H1 (cell line): ENCODE measurements around the gene DUOX1. TPM values are rescaled to one million over a fixed set of nuclear protein-coding genes. Genes with fewer than 3 reads are reported as not detected.

ENCODE experiments used
- CTCF ChIA-PET: fragments of 300-600 bp; sonication (Branson Sonifier 250); formaldehyde crosslinking; loops from one replicate; lab custom pipeline; 2021; ENCODE audit not compliant: partially characterized antibody; lab: Charles Lee
- POLR2A ChIA-PET: fragments of 300-600 bp; sonication (Branson Sonifier 250); formaldehyde crosslinking; loops from one replicate; lab custom pipeline; 2021; ENCODE audit warnings: inconsistent platforms; ENCODE audit not compliant: partially characterized antibody; lab: Charles Lee
- DNase-seq, 2 experiments: peaks; one replicate each; pipeline versions ENCODE4 v3.0.0 to v3.0.0-alpha.2; 2010 to 2022; ENCODE audit warnings: low spot score in 2 of 2, low read depth in 1 of 2, mixed read lengths in 1 of 2
- FAIRE-seq: peaks from 2 replicates; lab custom pipeline; 2011; peaks lifted over from hg19 to GRCh38; lab: Jason Lieb, UNC
- H2AFZ ChIP-seq: 2 replicates; pipeline ENCODE4 v1.8.1; 2012; ENCODE audit warnings: low read length, inconsistent platforms
- H2AK5ac ChIP-seq: 2 replicates; pipeline ENCODE4 v1.6.1; 2013; ENCODE audit warnings: low read depth, low read length
- H2BK120ac ChIP-seq: replicated peaks from 2 replicates; pipeline ENCODE3; 2013; ENCODE audit warnings: low read depth, low read length, inconsistent platforms
- H2BK12ac ChIP-seq: 2 replicates; pipeline ENCODE4 v1.6.1; 2013; ENCODE audit warnings: low read depth, low read length
- H2BK15ac ChIP-seq: 2 replicates; pipeline ENCODE4 v1.6.1; 2013; ENCODE audit warnings: low read length
- H2BK20ac ChIP-seq: 2 replicates; pipeline ENCODE4 v1.6.1; 2013; ENCODE audit warnings: low read length
- H2BK5ac ChIP-seq: 2 replicates; pipeline ENCODE4 v1.6.1; 2013; ENCODE audit warnings: low read depth, low read length
- H3K14ac ChIP-seq: 2 replicates; pipeline ENCODE4 v1.6.1; 2013; ENCODE audit warnings: inconsistent platforms; ENCODE audit not compliant: insufficient read length
- H3K18ac ChIP-seq: 2 replicates; pipeline ENCODE4 v1.6.1; 2013; ENCODE audit warnings: low read length; ENCODE audit errors: extremely low read depth
- H3K23ac ChIP-seq: 2 replicates; pipeline ENCODE4 v1.6.1; 2013; ENCODE audit warnings: inconsistent platforms; ENCODE audit not compliant: insufficient read length
- H3K23me2 ChIP-seq: 2 replicates; pipeline ENCODE4 v1.6.1; 2013; ENCODE audit warnings: low read depth, low read length
- H3K27ac ChIP-seq: 2 replicates; pipeline ENCODE4 v1.6.1; 2011; ENCODE audit warnings: low read depth, low read length, inconsistent platforms
- H3K27me3 ChIP-seq, 4 experiments: replicated peaks in 1 of 4; 1 replicate in 1 of 4; 2 replicates in 3 of 4; pipeline versions ENCODE4 v1.6.1 to v1.8.1; 2011 to 2013; ENCODE audit warnings: low read length in 3 of 4, mild to moderate bottlenecking in 3 of 4, inconsistent platforms in 2 of 4, mixed read lengths in 2 of 4, moderate library complexity in 1 of 4; ENCODE audit not compliant: control insufficient read depth in 3 of 4, insufficient read depth in 3 of 4; ENCODE audit errors: extremely low read depth in 1 of 4
- H3K36me3 ChIP-seq, 4 experiments: 2 replicates each; pipeline versions ENCODE4 v1.6.1 to v1.8.1; 2011 to 2013; ENCODE audit warnings: mild to moderate bottlenecking in 4 of 4, low read length in 3 of 4, moderate library complexity in 2 of 4, control low read depth in 1 of 4, inconsistent platforms in 1 of 4; ENCODE audit not compliant: insufficient read depth in 4 of 4, control insufficient read depth in 2 of 4
- H3K4ac ChIP-seq: replicated peaks from 2 replicates; pipeline ENCODE3; 2013; ENCODE audit warnings: low read length, low read depth, mixed read lengths, inconsistent platforms; ENCODE audit not compliant: insufficient read length
- H3K4me1 ChIP-seq, 4 experiments: replicated peaks in 1 of 4; 1 replicate in 1 of 4; 2 replicates in 3 of 4; pipeline versions ENCODE4 v1.6.1 to v1.8.1; 2011 to 2013; ENCODE audit warnings: low read length in 3 of 4, inconsistent platforms in 2 of 4, mixed read lengths in 1 of 4; ENCODE audit not compliant: insufficient read depth in 4 of 4, control insufficient read depth in 3 of 4
- H3K4me2 ChIP-seq, 2 experiments: 2 replicates each; pipeline versions ENCODE4 v1.6.1 to v1.8.1; 2011 to 2013; ENCODE audit warnings: low read depth in 2 of 2, low read length in 2 of 2, control low read depth in 1 of 2, inconsistent platforms in 1 of 2, mild to moderate bottlenecking in 1 of 2; ENCODE audit not compliant: insufficient read depth in 1 of 2
- H3K4me3 ChIP-seq, 4 experiments: fragments of 200-600, 300-600 bp in 1 of 4; sonication (generic), shearing (Covaris generic), sonication (Bioruptor Twin) in 1 of 4; 2 replicates each; pipeline versions ENCODE4 v1.5.1 to v1.8.1; 2011 to 2016; ENCODE audit warnings: low read length in 4 of 4, low read depth in 3 of 4, control low read depth in 2 of 4, inconsistent platforms in 2 of 4, mild to moderate bottlenecking in 2 of 4, mixed read lengths in 1 of 4, moderate library complexity in 1 of 4; ENCODE audit not compliant: insufficient read depth in 2 of 4; ENCODE audit errors: extremely low read depth in 1 of 4
- H3K56ac ChIP-seq: replicated peaks from 2 replicates; pipeline ENCODE3; 2013; ENCODE audit warnings: low read depth, mild to moderate bottlenecking, mixed read lengths, low read length, inconsistent platforms; ENCODE audit not compliant: insufficient read length
- H3K79me1 ChIP-seq: 2 replicates; pipeline ENCODE4 v1.6.1; 2013; ENCODE audit warnings: low read depth, low read length, control low read depth
- H3K79me2 ChIP-seq, 2 experiments: 2 replicates each; pipeline versions ENCODE4 v1.6.1 to v1.8.1; 2012 to 2013; ENCODE audit warnings: low read length in 2 of 2, mild to moderate bottlenecking in 2 of 2, inconsistent platforms in 1 of 2; ENCODE audit not compliant: insufficient read depth in 2 of 2, control insufficient read depth in 1 of 2
- H3K9ac ChIP-seq, 4 experiments: replicated peaks in 1 of 4; 1 replicate in 1 of 4; 2 replicates in 3 of 4; pipeline versions ENCODE4 v1.6.1 to v1.8.1; 2011 to 2013; ENCODE audit warnings: low read depth in 3 of 4, low read length in 3 of 4, control low read depth in 2 of 4, mild to moderate bottlenecking in 2 of 4, moderate library complexity in 2 of 4, inconsistent platforms in 1 of 4; ENCODE audit errors: extremely low read depth in 1 of 4
- H3K9me3 ChIP-seq, 2 experiments: 2 replicates each; pipeline versions ENCODE4 v1.6.1 to v1.8.1; 2012 to 2013; ENCODE audit warnings: mild to moderate bottlenecking in 2 of 2, moderate library complexity in 2 of 2, control low read depth in 1 of 2, inconsistent platforms in 1 of 2, low read depth in 1 of 2, low read length in 1 of 2, mixed read lengths in 1 of 2; ENCODE audit not compliant: insufficient read depth in 2 of 2
- H4K20me1 ChIP-seq, 2 experiments: replicated peaks in 1 of 2; 2 replicates each; pipeline versions ENCODE3 to v1.8.1; 2011 to 2013; ENCODE audit warnings: inconsistent platforms in 2 of 2, low read length in 2 of 2, mild to moderate bottlenecking in 1 of 2; ENCODE audit not compliant: insufficient read depth in 2 of 2, control insufficient read depth in 1 of 2
- H4K5ac ChIP-seq: 2 replicates; pipeline ENCODE4 v1.6.1; 2013; ENCODE audit warnings: low read length, low read depth, mixed read lengths, inconsistent platforms; ENCODE audit not compliant: insufficient read length
- H4K8ac ChIP-seq: 2 replicates; pipeline ENCODE4 v1.8.0; 2013; ENCODE audit warnings: mild to moderate bottlenecking, moderate library complexity, low read length, inconsistent platforms; ENCODE audit not compliant: insufficient read depth; ENCODE audit errors: extremely low read depth
- H4K91ac ChIP-seq: replicated peaks from 2 replicates; pipeline ENCODE3; 2013; ENCODE audit warnings: low read length, mixed read lengths, inconsistent platforms; ENCODE audit not compliant: insufficient read length
- CEBPB ChIP-seq: IDR thresholded peaks from 2 replicates; pipeline ENCODE4 v1.6.1; 2012; ENCODE audit warnings: low read depth, low read length
- CHD2 ChIP-seq: IDR thresholded peaks from 2 replicates; pipeline ENCODE4 v1.6.1; 2012; ENCODE audit warnings: low read length, improper control_type of control experiment
- CTBP2 ChIP-seq: IDR thresholded peaks from 2 replicates; pipeline ENCODE4 v1.7.0; 2011; ENCODE audit warnings: borderline replicate concordance, mild to moderate bottlenecking, moderate library complexity, mixed read lengths, low read length; ENCODE audit not compliant: insufficient read depth, insufficient read length
- JUND ChIP-seq: IDR thresholded peaks from 2 replicates; pipeline ENCODE4 v1.6.1; 2011; ENCODE audit warnings: mild to moderate bottlenecking, improper control_type of control experiment, low read length
- KDM4A ChIP-seq: IDR thresholded peaks from one replicate; pipeline ENCODE4 v1.7.1; 2012; ENCODE audit warnings: low read depth, mild to moderate bottlenecking, moderate library complexity, low read length, inconsistent platforms; ENCODE audit not compliant: severe bottlenecking
- MAX ChIP-seq: IDR thresholded peaks from 2 replicates; pipeline ENCODE4 v1.6.1; 2012; ENCODE audit warnings: inconsistent platforms
- RBBP5 ChIP-seq: IDR thresholded peaks from 2 replicates; pipeline ENCODE4 v1.7.1; 2012; ENCODE audit warnings: low read depth, mild to moderate bottlenecking, inconsistent platforms, low read length, moderate library complexity, borderline replicate concordance
- SP1 ChIP-seq: IDR thresholded peaks from 2 replicates; pipeline ENCODE4 v1.6.1; 2011; ENCODE audit warnings: low read depth, low read length
- SP2 ChIP-seq: IDR thresholded peaks from 2 replicates; pipeline ENCODE4 v1.6.1; 2012; ENCODE audit warnings: mild to moderate bottlenecking, low read length, inconsistent platforms
- TAF7 ChIP-seq: optimal IDR thresholded peaks from 2 replicates; pipeline ENCODE3; 2011; ENCODE audit warnings: low read depth, mild to moderate bottlenecking, inconsistent platforms, low read length, moderate library complexity, borderline replicate concordance
- TCF12 ChIP-seq: IDR thresholded peaks from 2 replicates; pipeline ENCODE4 v1.6.1; 2011; ENCODE audit warnings: low read depth, mild to moderate bottlenecking, low read length
- ZNF274 ChIP-seq: IDR thresholded peaks from 2 replicates; pipeline ENCODE4 v1.7.0; 2012; ENCODE audit warnings: low read length, borderline replicate concordance; ENCODE audit errors: extremely low read depth
- WGBS, 2 experiments: shearing (Covaris generic) in 1 of 2; methylation state at CpG; one replicate each; pipeline versions ENCODE4 v1.1.6 to v1.1.7; 2013 to 2015; ENCODE audit warnings: low lambda C conversion rate in 2 of 2, mixed read lengths in 2 of 2, inconsistent platforms in 1 of 2, low coverage in 1 of 2, missing lambda C conversion rate in 1 of 2; ENCODE audit not compliant: insufficient replicate concordance in 2 of 2, insufficient coverage in 1 of 2, insufficient read length in 1 of 2; ENCODE audit errors: extremely low coverage in 1 of 2, missing lambda C conversion rate in 1 of 2; 5-methylcytosine and 5-hydroxymethylcytosine counted together
- polyA plus RNA-seq, 7 experiments: library from polyadenylated mRNA; depleted of rRNA in 3 of 7; stranded (reverse) in 5 of 7; unstranded in 2 of 7; fragments of >200 nt in 5 of 7; fragments of 200-250 nt in 2 of 7; gene quantifications; 1 replicate in 5 of 7; 2 replicates in 1 of 7; 4 replicates in 1 of 7; pipeline versions ENCODE4 v1.2.1 to v1.2.3, GENCODE V29; 2011 to 2013; ENCODE audit warnings: missing spikeins in 2 of 7, mixed read lengths in 2 of 7
- total RNA-seq: library from RNA; stranded (reverse); fragmentation: NEBNext Ultra II Directional; extraction: Animal tissue kit (Norgen Biotek cat#: 25700); gene quantifications from 2 replicates; pipeline ENCODE4 v1.2.1, GENCODE V29; 2021
- TF ChIP-seq, protein P1 (sequence below): IDR thresholded peaks from 2 replicates; pipeline ENCODE4 v1.6.1; 2011; ENCODE audit warnings: low read length, improper control_type of control experiment

The DUOX1 gene
- total and polyA plus RNA-seq, 2 of the 8 experiments (the other 6 are each of a cell fraction or from before 2014, with no cell fraction given), result 0.84 to 1.4 TPM

GRCh38 chr15:45168286-45168685, 38.5 kb downstream of the DUOX1 start:
- WGBS, 2 experiments, result 86% methylated on average over 4 of the region's 4 CpGs; no CpG with 5 or more reads in 1 of the 2 experiments
- CTCF ChIA-PET, result interaction anchor here (0.8 to 41.8 kb wide), 17 partner anchors 11 to 419 kb away, joined by 3 to 1117 read pairs (median 4); partner anchors contain the start of genes BLOC1S6 and SHF
- H3K79me2 ChIP-seq, result no peaks in the 10 kb centered on the region
- no peak for TF ChIP-seq TCF12
- TF ChIP-seq KDM4A, result no peak
- no peak for TF ChIP-seq SP1
- TF ChIP-seq CHD2, result no peak
- no peak for TF ChIP-seq RBBP5
- no peak for TF ChIP-seq CEBPB
- TF ChIP-seq, protein P1, sequence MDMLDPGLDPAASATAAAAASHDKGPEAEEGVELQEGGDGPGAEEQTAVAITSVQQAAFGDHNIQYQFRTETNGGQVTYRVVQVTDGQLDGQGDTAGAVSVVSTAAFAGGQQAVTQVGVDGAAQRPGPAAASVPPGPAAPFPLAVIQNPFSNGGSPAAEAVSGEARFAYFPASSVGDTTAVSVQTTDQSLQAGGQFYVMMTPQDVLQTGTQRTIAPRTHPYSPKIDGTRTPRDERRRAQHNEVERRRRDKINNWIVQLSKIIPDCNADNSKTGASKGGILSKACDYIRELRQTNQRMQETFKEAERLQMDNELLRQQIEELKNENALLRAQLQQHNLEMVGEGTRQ, result no peak
- TF ChIP-seq ZNF274, result no peak
- no peak for TF ChIP-seq CTBP2
- no peak for TF ChIP-seq TAF7
- TF ChIP-seq JUND, result no peak
- no peak for TF ChIP-seq SP2
- no peak for TF ChIP-seq MAX

More at GRCh38 chr15:45168286-45168685, 38.5 kb downstream of the DUOX1 start:
- Histone ChIP-seq H3K23me2 (no peaks in the 10 kb centered on the region; the same call in 1 of the 2 replicates), H3K4me2 (no peak overlapping the region), H2AK5ac (0 out of 2 replicates have a peak overlapping the region, but pooled peaks have one; percentile 89), H4K8ac (no peak overlapping the region), H2BK5ac (peak overlapping the region; percentile 24; the same call in 1 of the 2 replicates), H3K9ac (no peak overlapping the region), H3K14ac (no peak overlapping the region), H4K91ac (no peak overlapping the region), H3K4ac (no peak overlapping the region), H3K36me3 (no peaks in the 10 kb centered on the region; a peak in 1 of 8 replicates), H4K5ac (no peak overlapping the region), H3K4me1 (peaks cover 0 to 19% (median 13%) of the 10 kb centered on the region in 4 experiments; a peak in 5 of 7 replicates), H3K27me3 (no peaks in the 10 kb centered on the region), H3K9me3 (no peaks in the 10 kb centered on the region), H2BK120ac (no peak overlapping the region), H3K56ac (no peak overlapping the region), H3K27ac (no peak overlapping the region), H3K4me3 (no peak overlapping the region), H2BK15ac (no peak overlapping the region), H3K79me1 (no peaks in the 10 kb centered on the region), H2BK20ac (no peak overlapping the region), H3K23ac (no peak overlapping the region), H4K20me1 (peaks cover 2 to 4% of the 10 kb centered on the region in 2 experiments), H2AFZ (no peak overlapping the region), H3K18ac (no peak overlapping the region), H2BK12ac (peak overlapping the region; percentile 68; the same call in 1 of the 2 replicates)
- POLR2A ChIA-PET, result interaction anchor here (1.6 to 5.7 kb wide), 6 partner anchors 12 to 31 kb away, joined by 5 to 50 read pairs (median 12); partner anchors contain the start of gene SHF
- DNase-seq (no peak), FAIRE-seq (no peak)
